HG03280 (cell line): ENCODE measurements around the gene GPR158.
"Not testable (repeated sequence)": the region's sequence is repeated elsewhere in the genome, so short reads cannot be mapped to it uniquely, and the experiment has no call there.

Source experiments
- ATAC-seq: cut with Tn5 transposase; IDR thresholded peaks from one replicate; pipeline ENCODE4 v1.9.1; 2021; ENCODE audit warnings: mild to moderate bottlenecking, moderate library complexity; ENCODE audit not compliant: unreplicated experiment

Gene GPR158, protein sequence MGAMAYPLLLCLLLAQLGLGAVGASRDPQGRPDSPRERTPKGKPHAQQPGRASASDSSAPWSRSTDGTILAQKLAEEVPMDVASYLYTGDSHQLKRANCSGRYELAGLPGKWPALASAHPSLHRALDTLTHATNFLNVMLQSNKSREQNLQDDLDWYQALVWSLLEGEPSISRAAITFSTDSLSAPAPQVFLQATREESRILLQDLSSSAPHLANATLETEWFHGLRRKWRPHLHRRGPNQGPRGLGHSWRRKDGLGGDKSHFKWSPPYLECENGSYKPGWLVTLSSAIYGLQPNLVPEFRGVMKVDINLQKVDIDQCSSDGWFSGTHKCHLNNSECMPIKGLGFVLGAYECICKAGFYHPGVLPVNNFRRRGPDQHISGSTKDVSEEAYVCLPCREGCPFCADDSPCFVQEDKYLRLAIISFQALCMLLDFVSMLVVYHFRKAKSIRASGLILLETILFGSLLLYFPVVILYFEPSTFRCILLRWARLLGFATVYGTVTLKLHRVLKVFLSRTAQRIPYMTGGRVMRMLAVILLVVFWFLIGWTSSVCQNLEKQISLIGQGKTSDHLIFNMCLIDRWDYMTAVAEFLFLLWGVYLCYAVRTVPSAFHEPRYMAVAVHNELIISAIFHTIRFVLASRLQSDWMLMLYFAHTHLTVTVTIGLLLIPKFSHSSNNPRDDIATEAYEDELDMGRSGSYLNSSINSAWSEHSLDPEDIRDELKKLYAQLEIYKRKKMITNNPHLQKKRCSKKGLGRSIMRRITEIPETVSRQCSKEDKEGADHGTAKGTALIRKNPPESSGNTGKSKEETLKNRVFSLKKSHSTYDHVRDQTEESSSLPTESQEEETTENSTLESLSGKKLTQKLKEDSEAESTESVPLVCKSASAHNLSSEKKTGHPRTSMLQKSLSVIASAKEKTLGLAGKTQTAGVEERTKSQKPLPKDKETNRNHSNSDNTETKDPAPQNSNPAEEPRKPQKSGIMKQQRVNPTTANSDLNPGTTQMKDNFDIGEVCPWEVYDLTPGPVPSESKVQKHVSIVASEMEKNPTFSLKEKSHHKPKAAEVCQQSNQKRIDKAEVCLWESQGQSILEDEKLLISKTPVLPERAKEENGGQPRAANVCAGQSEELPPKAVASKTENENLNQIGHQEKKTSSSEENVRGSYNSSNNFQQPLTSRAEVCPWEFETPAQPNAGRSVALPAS (N-terminal part only)

DNA sequence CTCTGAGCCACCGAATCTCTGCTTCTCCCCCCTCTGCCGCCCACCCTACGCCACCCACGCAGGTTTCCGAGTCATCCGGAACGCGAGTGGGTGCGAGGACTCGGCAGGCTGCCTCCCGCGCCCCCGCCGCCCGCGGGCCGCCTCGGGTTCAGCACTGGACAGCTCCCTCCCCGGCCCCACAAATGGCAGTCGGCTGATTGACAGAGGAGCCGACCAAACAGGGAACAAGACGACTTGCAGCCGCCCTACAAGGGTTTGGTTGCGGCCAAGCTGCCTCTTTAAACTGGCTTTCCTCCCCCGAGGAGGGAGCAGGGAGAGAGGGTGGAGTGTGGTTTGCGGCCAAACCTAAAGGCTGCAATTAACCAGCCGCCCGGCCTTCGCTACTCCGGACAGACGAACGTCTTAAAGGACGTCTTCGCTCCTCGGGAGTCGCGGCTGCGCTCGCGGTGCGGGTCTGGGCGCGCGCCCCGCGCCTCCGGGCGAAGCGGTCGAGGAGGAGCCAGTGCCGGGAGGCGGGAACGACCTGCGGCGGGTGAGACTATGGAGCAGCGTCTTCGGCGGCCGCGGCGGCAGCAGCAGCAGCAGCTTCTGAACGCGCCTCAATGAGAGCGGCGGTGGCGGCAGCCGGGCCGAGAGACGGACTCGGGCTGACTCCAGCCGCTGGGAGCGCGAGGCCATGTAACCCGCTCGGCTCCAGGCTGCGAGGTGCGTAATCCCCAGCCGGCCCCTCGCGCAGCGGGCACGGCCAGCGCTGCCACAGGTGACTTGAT, at the start of gene GPR158:
TSS of gene GPR158 (plus strand) at position 541 of the 770 bp plus-strand sequence. CDS start 420 bp downstream, outside the sequence.
- no peak for ATAC-seq

- no peak for ATAC-seq
These were observed 49.6 kb upstream of the GPR158 start for GRCh38 chr10:25125201-25125611.

DNA sequence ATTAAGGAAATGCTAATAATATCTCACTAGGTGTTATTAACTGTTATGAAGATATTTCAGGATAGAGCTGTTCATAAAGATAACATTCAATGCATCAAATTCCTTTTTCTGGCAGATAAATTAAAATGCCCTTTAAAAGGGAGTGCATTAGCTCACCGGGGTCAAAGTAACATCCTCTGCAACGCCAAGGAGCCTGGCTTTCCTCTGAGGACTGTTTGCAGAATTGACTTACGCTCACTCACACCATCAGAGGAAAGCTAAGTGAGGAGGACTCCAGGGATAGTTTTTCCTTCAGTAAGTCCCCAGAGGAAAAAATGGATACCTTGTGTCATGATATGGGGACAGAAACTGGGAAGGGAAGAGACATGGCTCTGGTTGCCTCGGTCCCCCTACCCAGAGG, 45.2 kb upstream of the GPR158 start:
- no peak for ATAC-seq

DNA sequence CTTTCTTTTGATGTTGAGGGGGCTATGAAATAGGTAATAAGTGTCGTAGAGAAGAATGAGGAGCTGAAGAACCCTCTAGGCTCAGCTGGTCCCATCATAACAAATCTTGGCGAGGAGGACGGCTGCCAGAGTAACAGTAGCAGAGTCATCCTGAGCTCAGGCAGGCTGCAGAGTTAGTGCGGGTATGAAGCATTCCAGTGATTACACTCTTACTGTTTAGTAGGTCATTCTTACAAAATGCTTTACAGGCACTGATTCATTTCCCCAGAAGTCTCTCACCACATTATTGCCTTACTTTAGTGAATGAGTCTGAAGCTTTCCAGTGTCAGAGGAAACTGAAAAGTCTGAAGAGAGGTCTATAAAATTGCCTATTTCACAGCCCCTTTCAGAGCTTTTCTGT, 43.9 kb upstream of the GPR158 start:
- ATAC-seq = no peak

GRCh38 chr10:25142116-25142864, 32.5 kb upstream of the GPR158 start:
- no peak for ATAC-seq

DNA sequence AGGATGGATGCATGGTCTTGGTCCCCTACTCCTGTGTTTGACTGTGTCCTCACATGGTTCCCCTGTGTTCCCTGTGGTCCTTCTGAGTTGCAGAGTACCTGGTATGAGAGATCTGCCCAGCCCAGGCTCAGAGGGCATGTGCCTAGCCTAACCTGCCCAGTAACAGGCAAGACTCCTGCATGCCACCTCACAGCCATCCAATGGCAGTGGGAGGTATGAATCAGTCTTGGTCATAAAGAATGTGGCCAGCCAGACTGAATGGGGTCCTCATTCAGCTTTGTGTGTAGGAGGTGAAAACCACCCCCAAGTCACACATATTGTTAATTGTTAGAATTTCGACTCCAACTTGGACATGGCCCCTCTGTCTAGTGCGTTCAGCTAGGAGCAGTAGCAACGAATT, 17.2 kb upstream of the GPR158 start:
- ATAC-seq = no peak

- ATAC-seq = no peak
These were observed 15.2 kb upstream of the GPR158 start for GRCh38 chr10:25159591-25159990.

- no peak for ATAC-seq
These were observed 12.4 kb upstream of the GPR158 start for GRCh38 chr10:25162391-25162790.

GRCh38 chr10:25163464-25163863, 11.3 kb upstream of the GPR158 start:
- not testable (repeated sequence) for ATAC-seq

- no peak for ATAC-seq
These were observed 5.1 kb upstream of the GPR158 start for GRCh38 chr10:25169740-25170139.

GRCh38 chr10:25170627-25171026, 4.2 kb upstream of the GPR158 start:
- no peak for ATAC-seq

DNA sequence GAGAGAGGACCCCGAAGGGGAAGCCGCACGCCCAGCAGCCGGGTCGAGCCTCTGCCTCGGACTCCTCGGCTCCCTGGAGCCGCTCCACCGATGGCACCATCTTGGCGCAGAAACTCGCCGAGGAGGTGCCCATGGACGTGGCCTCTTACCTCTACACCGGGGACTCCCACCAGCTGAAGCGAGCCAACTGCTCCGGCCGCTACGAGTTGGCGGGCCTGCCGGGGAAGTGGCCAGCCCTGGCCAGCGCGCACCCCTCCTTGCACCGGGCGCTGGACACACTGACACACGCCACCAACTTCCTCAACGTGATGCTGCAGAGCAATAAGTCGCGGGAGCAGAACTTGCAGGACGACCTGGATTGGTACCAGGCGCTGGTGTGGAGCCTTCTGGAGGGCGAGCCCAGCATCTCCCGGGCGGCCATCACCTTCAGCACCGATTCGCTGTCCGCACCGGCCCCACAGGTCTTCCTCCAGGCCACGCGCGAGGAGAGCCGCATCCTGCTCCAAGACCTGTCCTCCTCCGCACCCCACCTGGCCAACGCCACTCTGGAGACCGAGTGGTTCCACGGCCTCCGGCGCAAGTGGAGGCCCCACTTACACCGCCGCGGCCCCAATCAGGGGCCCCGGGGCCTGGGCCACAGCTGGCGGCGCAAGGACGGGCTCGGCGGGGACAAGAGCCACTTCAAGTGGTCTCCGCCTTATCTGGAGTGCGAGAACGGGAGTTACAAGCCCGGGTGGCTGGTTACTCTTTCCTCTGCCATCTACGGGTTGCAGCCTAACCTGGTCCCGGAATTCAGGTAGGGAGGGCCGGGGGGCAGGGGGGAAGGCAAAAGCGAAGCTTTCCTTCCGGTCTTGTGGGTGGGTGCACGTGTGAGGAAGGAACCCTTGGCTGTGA, 973 bp downstream of the GPR158 start:
- no peak for ATAC-seq

DNA sequence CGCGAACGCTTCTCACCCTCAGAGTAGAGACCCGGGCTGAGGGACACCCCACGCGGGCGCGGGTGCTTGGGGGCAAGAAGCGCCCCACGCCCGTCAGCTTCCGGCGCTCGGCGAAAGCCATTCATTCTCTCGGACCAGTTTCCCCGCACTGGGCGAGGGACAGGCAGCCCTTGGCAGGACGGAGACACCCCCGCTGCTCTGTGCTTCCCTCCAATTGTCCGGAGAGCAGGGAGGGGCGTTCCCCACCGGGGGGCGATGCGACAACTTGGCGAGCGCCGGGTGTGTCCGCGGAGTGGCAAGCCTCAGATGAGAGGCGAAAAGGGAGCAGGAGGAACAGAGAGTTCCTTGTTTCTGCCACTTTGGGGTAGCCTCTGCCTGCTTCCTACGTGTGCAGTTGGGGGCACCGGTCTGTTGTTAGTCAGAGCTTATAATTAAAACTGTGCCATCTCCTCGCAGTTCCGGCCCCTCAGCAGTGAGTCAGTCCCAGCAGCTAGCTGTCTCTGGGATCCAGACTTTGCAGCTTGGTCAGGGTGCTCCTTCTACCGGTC, 1.7 kb downstream of the GPR158 start:
- ATAC-seq = no peak

DNA sequence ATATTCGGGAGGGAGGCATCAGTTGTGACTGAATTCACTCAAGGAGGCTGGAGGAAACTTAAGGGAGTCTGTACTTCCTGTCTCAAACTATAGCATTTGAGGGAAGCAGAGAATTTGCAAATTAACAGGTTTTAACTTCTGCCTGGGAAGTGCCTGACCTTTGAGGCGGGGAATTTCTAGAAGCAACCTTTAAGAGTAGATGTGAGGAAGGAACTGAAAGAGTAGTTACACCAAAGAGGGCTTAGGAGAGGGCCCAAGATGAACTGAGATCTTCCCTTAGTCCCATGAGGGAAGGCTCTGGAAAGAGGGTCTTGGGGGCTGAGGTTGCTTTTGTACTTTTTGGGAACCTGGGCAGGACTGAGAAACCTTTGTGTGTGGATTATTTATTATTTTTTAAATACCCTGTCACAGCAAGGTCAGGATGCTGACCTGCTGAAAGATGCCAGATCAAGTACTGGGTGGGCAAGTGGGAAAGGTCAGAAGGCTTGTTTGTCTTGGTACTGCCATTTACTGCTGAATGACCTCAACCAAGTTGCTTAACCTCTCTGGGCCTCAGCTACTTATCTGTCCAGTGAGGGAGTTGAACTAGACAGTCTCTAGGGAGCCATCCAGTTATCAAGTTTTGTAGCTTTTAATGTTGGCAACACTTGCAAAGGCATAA, 2.4 kb downstream of the GPR158 start:
- no peak for ATAC-seq

DNA sequence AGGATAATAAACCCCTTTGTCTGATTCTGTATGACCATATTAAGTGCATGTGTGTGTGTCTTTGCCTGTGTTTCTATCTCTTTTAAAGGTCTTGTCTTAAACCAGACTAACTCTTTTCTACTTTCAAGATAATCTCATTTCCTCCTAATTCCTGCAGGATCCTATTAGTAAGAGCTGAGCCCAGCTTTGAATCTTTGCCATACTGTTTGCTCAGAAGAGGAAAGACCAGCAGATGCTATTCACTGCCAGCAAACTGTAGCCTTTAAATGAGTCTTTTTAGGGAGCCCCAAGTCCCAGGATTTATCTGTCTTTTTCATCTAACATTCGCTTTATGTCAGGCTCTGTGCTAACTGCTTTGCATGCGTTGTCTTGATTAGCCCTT, 2.9 kb downstream of the GPR158 start:
- ATAC-seq = no peak

DNA sequence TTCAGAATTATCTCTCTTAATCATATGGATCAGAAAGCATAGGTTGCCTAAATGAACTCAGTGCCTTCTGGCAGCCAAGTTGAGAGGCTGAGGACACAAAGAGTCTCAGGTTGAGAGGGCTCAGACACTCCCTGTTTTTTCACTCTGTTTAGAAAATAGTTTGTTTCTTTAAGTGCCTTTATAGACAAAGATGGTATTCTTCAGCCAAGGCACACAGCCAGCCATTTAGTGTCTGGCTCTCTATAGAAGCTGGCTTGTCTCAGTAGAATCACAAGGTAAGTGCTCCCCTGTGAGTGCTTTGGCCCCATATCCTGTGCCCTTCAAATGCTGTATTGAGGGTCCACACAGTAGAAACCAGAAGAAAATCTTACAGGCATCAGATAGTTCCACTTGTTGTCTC, 3.6 kb downstream of the GPR158 start:
- ATAC-seq = no peak

- ATAC-seq = no peak
These were observed 6.0 kb downstream of the GPR158 start for GRCh38 chr10:25180801-25181200.

DNA sequence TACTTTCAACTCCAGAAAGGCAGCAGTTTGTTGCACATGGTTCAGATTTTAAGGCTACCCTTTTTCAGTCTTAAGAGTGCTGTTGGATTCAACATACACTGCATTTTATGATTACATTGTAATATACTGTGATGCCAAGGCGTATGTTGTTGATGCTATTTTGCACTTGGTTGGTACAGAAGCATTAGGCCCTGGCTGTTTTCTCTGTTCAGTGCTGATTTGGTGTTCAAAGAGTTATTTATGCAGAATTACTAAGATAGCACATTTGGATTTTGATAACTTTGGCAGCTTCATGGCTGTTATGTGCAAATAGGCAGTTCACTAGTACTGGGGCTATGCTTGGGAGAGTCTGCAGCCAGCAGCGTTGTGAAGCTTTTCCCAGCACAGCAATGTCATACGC, 7.8 kb downstream of the GPR158 start:
- ATAC-seq = no peak
